HG03196 (cell line): ENCODE measurements around the gene CREB5.
"Not testable (repeated sequence)": the region's sequence is repeated elsewhere in the genome, so short reads cannot be mapped to it uniquely, and the experiment has no call there.

Source experiments
- ATAC-seq: cut with Tn5 transposase; IDR thresholded peaks from one replicate; pipeline ENCODE4 v1.9.1; 2021; ENCODE audit not compliant: unreplicated experiment

CREB5 gene

DNA sequence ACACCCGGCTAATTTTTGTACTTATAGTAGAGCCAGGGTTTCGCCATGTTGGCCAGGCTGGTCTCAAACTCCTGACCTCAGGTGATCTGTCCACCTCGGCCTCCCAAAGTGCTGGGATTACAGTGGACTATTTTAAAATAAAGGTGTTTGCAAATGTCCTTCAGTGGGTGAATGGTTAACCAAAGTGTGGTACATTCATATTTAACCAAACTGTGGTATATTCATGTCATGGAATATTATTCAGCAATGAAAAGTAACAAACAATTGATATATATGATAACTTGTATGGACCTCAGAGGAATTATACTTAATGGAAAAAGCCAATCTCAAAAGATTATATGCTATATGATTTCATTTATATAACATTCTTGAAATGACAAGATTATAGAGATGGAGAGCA, 190.0 kb downstream of the CREB5 start:
- ATAC-seq: no peak

DNA sequence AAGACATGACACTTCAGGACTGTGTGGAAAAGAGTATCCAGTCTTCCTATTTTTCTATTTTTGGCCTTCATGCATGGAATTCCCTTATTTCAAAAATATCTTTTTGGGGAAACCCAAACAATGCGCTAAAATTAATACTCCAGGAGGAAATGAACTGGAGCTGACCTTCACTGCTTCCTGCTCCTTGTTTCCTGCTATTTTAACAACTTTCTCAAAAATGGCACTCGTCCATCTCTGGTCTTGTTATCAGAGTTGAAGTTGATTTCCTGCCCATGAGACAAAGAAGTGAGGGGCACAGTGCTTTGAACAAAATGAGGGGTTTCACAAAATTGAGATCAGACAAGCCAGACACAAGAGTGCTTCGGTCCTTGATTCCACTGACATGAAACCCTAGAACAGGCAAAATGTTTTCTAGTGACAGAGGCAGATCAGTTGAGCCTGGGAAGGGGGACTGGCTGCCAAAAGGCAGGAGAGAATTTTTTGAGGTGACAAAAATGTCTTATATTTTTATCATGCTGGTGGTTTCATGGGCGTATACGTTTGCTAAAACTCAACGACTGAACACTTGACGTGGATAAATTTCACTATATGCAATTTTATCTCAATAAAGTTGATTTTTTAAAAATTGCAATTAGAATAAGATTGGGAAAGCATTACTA, 193.2 kb downstream of the CREB5 start:
- no peak for ATAC-seq

DNA sequence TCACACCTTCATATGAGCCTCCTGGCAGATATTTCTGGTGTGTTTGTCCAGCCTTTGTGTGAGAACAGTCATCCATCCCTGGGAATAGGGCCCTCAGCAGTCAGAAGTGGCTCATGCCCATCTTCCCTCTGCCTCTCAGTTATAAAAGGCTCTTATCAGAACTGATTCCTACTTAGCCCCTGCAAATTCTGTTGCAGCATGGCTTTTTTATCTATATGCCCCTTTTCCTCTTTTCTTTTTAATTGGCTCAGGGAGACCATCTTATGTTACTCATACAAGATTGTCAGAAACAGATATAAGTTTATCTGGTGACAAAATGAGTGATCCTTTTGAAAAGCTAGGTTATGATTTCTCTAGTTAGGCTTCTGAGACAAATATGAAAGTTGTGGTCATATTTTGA, 194.1 kb downstream of the CREB5 start:
- no peak for ATAC-seq

DNA sequence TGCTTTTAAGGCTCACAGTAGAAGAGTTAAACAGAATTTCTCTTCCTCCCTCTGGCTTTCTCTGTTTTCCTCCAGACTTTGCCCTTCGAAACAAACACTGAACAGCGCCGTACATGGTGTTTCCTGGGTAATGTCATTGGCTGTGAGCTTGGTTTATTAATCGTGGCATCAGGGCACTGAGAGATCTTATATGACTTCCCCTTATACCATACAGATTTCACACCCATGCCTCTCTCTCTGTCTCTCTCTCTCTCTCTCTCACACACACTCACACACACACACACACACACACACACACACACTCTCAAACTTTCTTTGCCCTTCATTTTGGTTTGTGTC, 195.5 kb downstream of the CREB5 start:
- no peak for ATAC-seq

DNA sequence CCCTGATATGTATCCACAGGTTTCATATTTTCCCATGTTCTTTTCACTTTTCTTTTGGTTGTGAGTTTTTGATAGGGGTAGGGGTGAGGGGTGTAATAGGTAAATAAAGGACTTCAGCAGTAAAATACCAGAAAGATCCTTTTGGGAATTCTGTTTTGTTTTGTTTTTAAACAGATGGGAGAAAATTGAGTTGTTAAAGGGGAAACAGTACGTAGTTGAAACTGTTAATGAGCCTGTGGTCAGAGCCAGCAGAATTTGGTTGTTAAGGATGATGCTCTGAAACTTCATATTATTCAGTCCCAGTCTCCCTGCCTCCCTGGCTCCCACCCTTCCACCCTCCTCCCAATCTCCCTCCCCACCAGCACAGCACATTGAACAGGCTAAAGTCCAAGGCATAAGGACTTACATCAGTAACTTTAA, 195.9 kb downstream of the CREB5 start:
- no peak for ATAC-seq

DNA sequence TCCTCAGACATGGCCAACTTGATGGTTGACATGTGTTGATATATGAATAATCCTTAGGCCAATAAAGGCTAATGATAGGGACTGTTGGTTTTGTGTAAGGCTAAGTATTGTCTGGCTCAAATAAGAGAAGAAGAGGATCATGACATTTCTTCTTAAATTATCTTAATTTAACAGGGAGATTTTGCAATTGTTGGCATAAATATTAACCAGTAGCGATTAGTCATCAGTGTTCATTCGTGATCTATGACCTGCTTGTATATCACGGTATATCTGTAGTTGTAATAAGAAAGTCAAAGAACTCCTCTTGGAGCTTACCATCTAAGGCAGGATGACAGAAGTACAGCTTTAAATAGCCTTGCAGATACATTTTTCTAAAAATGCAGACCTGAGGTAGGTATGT, 196.4 kb downstream of the CREB5 start:
- no peak for ATAC-seq

DNA sequence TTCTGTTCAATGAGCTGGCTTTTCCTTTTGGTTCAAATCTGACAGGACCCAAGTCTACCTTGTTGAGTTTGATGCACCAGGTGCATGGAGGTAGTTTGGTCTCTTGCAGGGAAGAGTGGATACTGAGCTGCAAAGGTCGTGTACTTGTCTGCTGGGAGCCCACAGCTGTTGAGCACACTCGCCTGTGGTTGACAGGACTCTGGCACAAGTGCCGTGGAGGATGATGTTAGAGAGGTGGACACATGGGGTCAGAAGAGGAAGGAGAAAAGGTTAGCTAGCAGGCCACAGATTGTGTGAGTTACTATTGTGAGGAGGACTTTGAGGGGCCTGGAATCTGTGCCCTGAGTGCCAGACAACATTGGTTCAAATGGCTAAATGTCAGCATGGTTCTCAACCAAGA, 197.3 kb downstream of the CREB5 start:
- no peak for ATAC-seq

DNA sequence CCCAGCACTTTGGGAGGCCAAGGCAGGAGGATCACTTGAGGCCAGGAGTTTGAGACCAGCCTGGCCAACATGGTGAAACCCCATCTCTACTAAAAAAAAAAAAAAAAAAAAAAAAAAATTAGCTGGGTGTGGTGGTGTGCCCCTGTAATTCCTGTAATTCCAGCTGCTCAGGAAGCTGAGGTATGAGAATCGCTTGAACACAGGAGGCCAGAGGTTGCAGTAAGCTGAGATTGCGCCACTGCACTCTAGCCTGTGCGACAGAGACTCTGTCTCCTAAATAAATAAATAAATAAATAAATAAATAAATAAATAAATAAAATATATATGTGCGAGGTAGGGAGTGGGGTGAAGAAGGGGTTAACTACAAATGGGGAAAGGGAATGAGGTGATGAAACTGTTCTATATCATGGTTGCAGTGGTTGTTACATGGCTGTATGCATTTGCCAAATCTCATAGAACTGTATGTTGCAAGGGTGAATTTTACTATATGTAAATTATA, 199.1 kb downstream of the CREB5 start:
- not testable (repeated sequence) for ATAC-seq

DNA sequence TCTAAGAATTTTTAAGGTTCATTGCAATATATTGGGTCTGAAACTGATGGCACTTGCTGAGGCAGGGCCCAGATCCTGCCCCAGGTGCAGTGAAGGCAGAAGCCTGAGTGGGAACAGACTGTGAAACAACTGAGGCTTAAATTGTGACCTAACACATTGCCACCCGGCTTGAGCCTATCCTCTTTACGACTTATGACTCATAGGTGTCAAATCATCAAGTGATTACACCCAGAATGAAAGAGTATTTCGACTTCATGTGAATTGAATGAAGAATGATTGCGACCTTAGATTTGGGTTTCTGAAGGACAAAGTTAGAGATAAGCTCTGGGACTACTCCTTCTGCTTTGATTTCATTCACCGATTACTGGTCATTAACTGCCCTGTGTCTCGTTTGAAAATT, 200.9 kb downstream of the CREB5 start:
- no peak for ATAC-seq

DNA sequence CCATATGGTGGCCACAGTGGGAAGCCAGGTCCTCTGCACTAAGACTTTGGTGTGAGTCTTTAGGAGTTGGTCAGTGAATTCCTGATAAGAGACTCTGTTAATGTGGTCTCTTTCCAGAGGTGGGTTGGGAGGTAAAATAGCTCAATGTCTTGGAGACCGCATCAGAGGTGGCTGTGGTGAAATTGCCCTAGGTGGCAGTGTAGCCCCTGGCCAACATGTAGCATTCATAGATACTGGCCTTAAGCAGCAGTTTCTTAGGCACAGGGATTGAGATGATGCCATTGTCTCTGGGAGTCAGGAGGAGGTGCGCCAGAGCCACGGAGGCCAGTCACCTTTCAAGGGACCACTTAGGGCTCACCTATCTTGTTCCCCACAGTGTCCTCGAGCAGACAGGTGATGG, 202.8 kb downstream of the CREB5 start:
- no peak for ATAC-seq

DNA sequence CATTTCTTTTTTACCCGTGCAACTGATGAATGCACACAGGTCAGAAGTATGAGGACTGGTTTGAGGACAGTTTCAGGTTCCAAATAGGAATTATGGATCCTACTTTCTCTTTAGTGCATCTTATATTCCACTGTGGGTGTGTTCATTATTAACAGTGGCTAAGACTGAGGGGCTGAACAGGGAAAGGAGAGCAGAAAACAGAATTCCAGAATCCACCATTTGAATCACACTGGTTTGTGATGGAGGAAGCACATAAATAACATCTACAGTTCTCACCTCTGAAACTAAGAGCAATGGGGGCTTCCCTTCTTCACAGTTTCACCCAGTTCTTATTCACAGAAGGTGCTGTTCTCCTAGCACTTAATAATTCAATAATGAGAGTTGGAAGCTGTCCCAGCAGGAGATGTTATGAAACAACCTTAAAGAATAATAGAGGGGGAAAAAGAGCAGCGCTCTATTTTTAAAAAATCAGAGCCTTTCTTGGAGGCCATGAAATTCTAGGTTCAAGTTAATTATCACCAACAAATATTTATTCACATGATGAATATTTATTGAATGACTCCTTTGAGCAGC, 205.1 kb downstream of the CREB5 start:
- ATAC-seq: no peak

DNA sequence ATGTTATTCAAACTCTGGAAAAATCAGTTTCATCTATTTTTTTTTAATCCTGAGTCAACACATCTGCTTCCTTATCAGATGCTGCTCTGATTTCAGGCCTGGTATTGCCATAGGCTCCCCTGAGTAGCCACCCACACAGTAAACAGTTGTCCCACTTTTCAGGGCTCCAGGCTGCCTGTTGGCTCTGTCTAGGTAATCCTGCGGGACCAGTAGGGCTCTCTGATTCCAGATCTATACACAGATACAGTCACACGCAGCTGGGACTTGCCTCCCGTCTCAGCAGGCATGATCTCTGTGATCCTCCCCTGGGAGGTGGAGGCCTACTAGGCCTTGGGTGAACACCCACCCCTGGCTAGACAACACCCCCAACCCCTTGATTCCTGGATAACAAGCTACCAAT, 206.1 kb downstream of the CREB5 start:
- ATAC-seq: no peak

DNA sequence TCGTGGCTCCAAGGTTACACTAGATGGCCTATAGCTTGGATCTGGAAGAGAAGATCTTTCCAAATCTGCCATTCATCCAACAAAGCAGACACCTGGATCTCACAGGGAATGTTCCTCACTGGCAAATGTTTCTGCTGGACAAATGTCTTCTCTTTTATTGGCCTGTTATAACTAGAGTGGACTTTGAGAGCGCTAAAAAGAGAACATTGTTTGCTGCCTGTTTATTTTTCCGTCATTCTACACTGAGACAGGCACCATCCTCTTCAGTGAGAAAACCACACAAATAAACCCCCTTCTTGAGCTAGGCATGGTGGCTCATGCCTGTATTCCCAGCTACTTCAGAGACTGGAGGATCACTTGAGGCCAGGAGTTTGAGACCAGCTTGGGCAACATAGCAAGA, 206.9 kb downstream of the CREB5 start:
- ATAC-seq: no peak

DNA sequence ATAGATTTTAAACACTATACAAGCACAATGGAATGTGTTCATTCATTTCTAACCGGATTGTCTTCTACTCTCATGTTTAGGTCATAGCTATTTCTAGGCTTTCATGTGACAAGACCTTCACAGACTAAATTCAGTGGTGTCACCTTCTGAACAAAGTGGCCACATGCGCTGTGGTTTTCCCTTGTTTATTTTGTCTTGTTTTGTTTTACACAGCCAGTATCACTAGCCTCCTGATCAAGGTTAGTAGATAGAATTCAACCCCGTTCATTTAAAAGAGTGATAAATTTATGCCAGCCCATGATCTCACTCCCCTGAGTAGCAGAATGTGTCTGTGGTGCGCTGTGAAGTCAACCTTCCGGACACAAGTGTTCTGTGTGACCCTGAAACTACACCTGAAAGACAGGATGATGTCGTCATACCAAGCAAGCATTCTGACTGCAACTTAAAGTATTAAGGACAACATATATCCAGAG, 209.1 kb downstream of the CREB5 start:
- no peak for ATAC-seq

DNA sequence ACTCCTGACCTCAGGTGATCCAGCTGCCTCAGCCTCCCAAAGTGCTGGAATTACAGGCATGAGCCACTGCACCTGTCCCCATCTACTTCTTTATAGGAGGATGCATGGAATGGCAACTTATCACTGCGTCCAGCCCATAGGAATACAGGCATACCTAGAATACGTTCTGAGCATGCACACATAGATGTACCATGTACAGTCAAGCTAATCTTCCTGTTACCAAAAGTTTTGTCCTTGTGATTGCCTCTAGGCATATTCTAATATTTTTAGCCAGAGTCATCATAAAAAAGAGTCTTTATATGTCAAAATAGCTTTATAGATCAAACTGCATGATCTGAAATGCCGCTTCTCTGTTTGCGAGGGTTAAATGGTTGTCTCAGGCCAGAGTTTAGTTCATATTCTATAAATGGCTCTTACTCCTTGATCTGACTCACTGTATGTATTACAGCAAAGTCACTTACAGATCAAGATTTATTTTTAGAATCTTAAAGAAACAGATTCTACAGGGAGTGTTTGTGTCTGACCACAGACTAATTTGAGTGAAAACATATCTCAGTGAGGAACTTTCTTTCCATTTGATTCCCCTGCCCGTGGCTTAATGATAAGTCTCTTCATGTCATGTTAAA, 210.9 kb downstream of the CREB5 start:
- no peak for ATAC-seq

DNA sequence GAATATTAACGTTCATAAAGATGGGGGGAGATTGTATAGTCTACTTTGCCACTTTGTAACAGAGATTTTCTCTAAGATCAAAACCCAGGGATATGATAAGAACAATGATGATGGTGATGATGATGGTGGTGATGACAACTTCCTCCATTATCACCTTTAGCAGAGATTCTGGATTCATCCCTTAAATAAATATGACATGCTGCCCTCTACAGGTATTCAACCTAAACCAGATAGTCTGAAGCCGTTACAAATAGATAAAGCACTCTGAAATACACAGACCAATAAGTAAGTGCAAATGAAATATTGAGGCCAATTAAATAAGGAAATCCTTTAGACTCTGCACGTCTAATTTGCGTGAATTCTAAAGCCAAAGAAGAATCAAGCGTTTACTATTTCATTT, 211.5 kb downstream of the CREB5 start:
- no peak for ATAC-seq

DNA sequence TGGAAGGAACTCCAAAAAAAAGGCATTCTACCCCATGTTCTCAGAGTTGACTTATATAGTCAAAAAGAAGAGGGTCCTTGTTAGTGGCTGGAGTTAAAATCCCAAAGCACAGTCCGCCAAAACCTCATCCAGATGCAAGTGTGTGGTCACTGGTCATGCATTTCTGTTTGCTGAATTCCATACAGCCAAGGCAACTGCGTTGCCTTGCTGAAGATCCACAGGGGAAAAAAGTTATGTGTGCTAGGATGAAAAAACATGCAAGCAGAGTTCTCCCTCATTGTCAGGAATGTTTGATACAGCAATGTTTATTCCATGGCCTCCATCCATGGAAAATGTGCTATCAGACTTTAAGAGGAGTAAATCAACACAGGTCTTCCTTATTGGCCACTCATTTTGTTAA, 213.1 kb downstream of the CREB5 start:
- no peak for ATAC-seq

DNA sequence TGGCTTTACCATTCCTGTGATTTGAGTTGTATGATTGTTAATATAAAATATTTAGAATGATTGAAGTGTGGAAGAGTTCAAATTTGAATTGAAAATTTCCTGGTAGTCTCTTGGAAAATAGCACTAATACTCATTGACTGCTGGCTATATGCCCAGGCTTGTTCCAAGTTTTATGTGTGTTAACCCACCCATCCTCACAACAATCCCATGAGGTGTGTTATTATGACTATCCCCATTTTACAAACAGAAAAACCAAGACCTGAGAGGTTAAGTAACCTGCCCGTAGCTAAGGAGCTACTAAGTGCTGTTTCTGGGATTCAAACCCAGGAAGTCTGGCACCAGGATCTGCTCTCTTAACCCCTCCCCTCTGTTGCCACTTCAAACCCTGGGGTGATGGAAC, 213.9 kb downstream of the CREB5 start:
- ATAC-seq: no peak

DNA sequence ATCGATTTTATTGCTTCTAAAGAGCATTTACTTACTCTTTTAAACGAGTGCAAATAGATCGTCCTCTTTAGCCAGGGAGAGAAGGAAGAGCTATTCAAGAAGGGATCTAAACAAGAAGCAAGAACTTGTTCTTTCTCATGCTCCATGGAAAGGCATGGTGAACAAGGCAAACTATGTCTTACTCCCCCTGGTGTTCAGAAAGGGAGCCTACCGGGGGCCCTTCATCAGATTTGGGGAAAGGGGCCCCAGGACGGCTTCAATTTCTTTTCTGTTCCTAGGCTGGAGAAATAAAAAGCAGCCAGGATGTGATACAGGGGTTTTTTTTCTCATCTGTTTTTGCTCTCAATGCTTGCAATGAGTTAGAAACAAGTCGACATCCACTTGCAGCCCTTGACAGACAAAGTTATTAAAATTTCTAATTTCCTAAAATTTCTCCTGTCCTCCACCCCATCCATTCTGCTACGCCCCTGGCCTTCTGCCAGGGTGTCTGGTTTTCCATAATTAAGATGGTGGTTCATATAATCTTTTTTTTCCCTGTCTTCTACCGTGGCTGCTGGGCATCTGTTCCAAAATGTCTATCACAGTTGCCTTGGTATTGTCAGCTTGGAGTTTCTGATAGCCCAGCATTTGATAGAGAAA, 214.4 kb downstream of the CREB5 start:
- ATAC-seq: no peak

DNA sequence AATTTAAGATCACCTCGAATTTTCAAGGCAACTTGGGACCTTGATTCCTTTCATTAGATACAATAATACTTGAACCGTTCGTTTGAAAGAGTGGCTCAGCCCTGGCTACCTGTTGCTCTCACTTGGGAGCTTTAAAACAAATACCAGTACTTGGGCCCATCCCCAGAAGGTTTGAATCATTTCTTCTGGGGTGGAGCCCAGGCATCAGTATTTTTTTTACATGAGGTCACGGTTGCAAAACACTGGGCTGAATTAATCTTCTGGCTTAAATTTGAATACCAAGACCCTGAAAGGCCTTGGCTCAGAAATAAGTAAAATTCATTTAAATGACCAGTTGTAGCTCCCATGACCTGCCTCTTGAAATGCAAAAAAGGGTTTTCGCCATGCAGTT, 214.9 kb downstream of the CREB5 start:
- no peak for ATAC-seq

DNA sequence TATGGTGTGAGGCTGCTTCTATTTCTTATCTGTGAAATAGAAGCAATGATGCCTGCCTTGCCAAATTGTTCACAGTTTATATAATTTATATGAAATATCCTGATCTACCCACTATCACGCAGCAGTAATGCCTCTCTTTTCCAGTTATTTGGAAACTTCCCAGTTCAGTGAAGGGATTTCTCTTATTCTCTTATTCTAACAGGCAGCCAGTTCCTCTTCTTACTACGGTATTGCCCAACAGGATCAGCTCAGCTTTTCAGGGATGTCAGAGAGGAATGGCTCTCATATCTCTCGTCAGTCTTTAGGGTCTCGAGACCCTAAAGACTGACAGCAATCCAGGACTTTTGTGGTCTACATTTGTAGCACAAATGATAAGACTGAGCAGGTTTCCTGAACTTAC, 215.6 kb downstream of the CREB5 start:
- ATAC-seq: no peak

DNA sequence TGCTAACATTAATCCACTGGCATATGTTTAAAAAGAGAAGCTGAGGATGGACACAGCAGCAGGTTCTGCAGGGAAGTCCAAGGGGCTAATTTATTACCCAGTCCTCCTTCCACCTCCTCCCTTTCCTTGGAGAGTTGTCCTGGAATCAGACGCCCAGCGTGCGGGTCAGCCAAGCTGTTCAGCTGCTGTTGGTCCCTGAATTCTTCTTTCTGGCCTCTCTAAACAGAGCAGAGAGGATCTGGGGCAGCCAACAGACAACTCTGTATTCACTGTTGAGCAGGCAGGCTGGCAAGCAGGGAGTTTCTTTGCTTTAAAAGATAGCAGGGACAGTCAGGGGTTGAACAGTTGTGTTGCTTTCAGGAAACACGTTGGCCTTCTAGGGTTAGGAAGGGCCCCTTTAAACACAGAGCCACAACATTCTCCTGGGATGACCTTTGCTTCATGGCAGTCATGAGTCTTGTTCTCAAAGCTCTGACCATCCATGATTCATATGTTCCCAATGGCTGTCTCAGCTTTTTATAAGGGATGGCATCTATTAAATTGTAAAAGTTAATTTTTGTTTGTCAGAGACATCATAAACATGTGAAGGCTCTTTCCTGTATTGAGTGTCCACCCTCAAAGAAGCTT, 217.0 kb downstream of the CREB5 start:
- no peak for ATAC-seq
